COR-L47 (cell line): Measurements from ENCODE around the gene RDH13.

ENCODE experiments used
- DNase-seq: peaks from one replicate; lab custom pipeline; 2025; lab: John Stamatoyannopoulos, UW

The RDH13 gene

DNA sequence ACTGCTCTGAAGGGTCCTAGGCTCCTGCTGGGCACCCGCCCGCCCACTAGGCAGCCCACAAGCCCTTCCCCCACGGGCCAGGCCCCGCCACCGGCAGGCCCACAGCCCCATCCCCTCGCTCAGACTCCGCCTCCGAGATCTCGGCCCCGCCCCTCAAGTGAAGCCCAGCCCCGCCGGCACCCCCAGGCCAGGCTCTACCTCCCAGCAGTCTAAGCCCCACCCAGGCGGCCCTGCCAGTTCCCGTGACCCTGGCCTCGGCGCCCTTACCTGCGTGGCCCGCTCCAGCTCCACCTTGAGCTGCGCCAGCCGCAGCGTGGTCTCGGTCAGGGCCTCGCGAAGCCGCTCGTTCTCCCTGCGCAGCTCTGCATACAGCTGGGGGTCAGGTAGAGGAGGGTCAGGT, 29.0 kb upstream of the RDH13 start:
- no peak for DNase-seq

DNA sequence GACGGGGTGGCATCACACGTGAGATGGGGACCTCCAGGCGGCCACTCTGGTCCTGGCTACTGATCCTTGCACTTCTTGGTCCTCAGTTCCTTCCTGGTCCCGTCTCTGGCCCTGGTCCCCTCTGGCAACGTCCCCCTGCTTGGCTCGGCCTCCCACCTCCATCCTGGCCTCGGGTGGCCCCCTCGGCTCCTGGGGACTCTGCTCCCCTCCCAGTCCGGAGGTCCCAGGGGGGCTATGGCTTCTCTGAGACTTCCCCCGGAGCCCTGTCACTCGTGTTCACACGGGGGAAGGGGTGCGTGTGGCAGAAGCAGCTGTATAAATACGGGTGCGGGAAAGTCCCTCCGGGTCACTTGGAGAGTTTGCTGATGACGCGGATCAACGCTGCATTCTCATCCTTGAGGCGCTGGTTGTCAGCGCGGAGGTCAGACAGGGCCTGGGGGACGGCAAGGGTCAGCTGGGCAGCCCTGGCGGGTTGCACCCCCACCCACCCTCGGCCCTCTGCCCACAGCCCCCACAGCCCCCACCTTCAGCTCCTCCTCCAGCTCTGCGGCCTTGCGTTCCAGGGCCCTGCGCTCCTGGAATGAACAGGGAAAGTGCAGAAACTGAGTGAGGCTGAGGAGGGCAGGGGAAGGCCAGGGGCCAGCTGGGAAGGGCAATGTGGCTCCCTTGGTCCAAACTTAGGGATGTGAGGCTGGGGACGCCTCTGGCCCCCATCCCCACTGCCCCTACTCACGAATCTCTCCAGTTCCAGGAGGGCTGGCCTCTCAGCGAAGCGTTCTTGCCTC, 28.4 kb upstream of the RDH13 start:
- DNase-seq: no peak

DNA sequence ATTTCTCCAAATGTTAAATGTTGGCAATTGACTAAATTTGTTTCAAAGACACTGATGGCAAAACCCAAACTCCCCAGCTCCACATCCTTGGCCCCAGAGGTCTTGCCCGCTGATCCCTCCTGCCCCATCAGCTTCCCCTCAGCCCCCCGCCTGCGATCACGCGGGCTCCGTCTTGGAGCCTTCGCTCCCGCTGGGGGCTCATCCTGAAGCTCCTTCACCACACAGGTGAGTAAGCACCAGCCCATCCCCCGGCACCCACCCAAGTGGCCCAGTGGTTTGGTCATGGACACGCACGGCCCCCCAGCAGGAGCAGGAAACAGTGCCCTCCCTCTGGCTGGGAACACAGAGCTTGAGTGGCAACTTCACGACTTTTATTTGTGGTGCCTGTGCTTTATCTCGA, 27.6 kb upstream of the RDH13 start:
- no peak for DNase-seq

DNA sequence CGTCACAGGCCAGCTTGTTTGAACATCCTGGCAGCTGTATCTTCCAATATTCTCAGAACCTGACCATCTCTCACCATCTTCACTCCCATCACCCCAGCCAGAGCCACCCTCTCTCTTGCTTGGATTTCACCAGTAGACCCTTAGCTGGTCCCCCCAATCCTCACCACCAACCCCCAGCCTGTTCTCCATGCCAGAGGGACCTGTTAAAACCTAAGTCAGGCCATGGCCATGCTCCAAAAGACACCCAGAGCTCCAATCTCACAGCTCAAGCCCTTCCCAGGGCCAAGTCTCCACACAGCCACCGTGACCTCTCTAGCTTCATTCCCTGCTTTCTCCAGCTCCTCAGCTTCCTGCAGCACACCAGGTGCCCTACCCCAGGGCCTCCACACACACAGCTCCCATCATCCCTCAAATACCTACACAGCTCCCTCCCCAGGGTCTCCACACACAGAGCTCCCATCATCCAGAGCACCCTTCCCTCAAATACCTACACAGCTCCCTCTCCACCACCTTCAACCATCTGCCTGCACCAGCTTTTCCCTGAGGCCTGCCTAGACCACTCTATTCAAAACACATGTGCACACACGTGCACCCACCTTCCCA, 26.5 kb upstream of the RDH13 start:
- no peak for DNase-seq

DNA sequence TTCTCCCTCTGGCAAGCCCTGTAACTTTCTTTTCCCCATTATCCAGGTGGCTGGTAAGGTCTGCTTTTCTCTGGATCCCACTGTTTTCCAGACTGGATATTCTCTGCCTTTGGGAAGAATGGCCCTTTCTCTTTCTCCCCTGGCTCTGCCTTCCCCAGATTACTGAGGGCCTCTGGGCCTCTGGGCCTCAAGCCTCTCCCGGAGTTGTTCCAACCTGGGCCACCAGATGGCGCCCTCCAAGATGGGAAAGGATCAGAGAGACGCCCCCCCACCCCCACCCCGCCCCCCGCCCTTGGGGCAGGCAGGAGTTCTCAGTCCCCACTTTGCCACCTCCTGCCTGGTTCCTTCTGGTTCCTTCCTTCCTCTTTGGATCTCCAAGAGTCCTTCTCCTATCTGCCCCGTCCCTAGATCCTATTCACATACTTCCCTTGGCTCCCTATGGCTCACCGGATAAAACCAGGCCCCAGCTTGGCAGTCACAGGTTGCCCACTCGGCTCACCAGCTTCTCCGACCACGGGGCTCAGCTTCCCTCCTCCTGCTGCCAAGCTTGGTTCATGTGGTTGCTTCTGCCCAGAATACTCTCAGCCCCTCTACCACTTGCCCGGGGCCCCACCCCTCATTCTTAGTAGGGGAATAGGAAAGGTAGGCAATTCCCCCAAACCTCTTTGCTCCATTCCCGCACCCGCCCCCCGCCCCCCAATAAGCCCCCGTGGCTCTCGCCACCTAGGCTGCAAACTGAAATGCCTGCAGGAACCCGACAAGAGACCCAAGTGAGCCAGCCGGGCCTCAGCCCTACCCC, 25.8 kb upstream of the RDH13 start:
- DNase-seq: peak; percentile 37

DNA sequence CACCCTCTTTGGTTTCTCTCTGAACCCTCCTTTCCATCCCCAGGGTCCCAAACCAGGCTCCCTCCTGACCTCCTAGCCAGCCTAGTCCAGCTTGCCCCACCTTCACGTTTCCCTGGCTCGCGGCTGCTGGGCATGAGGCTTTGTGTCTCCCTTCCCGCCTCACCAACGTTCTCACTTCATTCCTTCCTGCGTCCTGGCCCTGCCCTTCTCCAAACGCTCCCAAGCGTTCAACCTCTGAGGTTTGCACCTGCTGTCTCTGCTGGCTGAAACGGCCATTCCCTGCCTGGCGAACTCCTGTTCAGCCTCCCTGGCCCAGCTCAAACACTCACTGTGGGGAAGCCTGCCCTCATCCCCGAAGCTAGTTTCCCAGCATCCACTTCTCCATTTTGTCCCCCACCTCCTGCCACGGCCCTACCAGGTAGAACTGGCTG, 25.1 kb upstream of the RDH13 start:
- DNase-seq: no peak

DNA sequence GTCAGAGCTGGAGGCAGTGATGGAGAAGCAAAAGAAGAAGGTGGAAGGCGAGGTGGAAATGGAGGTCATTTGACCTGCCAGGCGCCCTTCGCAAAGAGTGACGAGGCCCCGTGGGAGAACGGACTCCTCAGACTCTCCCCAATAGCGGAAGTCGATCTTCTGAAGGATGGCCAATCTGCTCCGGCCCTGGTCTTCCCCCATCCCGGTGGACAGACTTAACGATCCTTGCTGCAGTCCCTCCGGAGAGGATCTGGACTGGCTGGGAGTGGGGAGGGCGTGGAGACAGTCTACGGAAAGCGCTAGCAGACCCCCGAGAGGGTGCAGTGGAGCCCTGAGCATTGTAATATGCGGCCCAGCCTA, 24.6 kb upstream of the RDH13 start:
- DNase-seq: no peak

DNA sequence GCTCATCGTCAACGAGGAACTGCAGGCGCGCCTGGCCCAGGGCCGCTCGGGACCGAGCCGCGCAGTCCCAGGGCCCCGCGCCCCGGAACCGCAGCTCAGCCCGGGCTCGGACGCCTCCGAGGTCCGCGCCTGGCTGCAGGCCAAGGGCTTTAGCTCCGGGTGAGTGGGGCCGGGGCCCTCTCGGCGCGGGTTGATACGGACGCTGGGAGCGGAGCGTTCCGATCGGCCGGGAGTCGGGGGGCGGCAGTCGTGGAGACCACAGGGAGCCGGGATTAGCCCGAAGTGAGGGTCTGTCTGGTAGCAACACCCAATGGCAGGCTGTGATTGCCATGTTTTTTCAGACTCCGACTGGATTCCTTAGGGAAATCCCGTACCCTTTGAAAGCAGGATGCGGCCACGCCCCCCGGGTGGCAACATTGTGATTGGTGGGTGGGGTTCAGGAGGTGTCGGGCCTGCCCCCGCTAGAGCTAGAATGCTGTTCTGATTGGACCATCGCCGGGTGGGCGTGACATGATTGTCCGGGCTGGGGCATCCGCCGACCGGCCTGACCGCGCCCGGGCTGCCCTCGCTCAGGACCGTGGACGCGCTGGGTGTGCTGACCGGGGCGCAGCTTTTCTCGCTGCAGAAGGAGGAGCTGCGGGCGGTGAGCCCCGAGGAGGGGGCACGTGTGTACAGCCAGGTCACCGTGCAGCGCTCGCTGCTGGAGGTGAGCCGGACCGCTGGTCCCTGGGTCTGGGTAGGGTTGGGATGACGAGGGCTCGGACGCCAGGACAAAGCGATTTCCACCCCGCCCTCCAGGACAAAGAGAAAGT, 24.0 kb upstream of the RDH13 start:
- DNase-seq: peak; percentile 83

DNA sequence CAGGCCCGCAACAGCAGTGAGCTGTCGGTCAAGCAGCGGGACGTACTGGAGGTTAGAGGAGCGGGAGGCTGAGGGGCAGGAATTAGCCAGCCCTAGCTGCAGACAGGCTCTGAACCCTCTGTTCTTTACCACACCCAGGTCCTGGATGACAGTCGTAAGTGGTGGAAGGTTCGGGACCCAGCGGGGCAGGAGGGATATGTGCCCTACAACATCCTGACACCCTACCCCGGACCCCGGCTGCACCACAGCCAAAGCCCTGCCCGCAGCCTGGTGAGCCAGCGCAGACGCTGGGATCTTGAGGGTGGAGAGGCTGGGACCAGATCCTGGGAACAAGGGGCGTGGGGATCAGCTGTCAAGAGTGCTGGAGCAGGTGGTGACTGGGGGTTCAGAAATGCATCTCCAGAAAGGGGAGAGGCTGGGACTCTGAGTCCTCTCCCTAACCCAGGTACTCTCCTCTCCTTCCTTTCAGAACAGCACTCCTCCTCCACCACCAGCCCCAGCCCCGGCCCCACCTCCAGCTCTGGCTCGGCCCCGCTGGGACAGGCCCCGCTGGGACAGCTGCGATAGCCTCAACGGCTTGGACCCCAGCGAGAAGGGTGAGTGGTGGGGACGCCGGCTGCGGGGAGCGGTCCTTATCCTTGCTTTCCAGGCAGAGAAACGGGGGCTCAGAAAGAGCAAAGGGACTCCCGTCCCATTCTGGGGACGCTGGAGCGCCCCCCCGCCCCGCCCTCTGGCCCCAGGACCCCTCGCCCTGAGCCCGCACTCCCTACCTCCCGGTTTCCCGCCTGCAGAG, 23.2 kb upstream of the RDH13 start:
- no peak for DNase-seq

DNA sequence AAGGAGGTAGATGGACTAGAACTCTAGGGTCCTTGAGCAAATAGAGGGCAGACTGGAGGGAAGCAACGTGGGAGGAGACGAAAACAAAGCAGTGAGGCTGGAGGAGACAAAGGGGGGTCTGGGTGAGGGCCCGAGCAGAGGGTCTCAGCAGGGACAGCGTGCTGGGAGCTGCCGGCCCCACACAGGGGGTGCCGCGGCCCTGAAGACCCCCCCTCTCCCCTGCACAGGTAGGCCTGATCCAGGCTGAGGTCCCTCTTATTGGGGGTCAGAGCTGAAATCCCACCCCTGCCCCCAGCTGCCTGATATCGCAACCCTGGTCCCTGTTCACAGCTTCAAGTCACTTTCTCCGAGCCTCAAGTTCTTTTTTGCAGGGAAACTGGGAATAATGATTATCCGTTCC, 21.5 kb upstream of the RDH13 start:
- DNase-seq: no peak

DNA sequence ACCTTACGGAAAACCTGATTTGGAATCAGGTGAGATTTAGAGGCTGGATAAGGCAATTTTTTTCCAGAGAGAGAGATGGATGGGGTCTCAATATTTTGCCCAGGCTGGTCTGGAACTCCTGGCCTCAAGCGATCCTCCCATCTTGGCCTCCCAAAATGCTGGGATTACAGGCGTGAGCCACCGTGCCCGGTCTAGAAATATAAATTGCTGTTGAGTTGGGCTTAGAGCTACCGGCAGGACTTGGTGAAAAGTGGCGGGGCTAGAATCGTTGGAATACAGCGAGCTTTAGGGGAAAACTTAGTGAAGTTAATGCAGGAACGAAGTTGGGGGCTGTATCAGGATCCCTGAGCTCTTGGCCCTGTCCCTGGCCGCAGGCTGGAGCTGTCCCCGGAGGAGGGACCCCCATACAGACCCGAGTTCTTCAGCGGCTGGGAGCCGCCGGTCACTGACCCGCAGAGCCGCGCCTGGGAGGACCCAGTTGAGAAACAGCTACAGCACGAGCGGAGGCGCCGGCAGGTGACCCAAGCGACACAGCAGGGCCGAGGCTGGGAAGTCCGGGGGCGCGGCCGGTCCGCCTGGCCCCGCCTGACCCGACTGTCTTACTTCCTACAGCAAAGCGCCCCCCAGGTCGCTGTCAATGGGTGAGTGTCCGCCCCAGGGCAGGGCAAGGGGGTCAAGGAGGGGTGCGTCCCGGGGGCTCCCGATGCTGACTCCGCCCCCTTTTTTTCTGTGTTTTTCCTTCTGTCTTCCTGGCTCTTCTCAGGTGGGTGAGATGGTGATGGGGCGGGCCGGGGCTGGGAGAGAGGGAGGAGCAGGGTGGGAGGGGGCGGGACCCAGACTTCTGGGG, 20.3 kb upstream of the RDH13 start:
- no peak for DNase-seq

DNA sequence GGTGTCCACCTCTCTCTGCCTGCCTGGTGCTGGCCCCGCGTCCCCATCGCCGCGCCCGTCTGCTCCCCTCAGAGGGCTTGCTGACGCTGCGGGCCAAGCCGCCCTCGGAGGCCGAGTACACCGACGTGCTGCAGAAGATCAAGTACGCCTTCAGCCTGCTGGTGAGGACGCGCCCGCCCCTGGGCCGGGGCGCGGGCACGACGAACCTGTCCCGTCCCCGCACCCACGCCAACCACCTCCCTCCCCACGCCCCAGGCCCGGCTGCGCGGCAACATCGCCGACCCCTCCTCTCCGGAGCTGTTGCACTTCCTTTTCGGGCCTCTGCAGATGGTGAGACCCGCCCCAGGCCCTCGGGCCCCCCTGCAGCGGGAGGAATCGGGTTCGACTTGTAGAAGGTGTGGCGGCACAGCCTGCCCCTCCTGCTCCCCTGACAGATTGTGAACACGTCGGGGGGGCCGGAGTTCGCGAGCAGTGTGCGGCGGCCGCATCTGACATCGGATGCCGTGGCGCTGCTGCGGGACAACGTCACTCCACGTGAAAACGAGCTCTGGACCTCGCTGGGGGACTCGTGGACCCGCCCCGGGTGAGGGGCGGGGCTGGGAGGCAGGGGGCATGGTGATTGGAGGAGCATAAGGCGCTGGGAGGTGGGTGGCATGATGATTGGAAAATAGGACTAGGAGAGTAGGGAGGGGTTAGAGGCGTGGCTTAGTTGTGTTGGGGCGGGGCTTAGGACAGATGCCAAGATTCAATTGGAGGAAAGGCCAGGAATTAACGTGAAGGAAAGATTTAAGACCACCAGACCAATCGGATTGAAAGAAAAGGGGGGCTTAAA, 19.3 kb upstream of the RDH13 start:
- DNase-seq: no peak

DNA sequence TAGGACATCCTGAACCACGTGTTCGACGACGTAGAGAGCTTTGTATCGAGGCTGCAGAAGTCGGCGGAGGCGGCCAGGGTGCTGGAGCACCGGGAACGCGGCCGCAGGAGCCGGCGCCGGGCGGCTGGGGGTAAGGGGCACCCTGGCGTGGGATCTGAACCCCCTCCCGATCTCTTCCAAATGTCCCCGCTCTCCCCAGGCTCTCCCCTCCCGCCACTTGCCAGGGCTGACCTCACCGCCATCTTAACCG, 18.7 kb upstream of the RDH13 start:
- no peak for DNase-seq

DNA sequence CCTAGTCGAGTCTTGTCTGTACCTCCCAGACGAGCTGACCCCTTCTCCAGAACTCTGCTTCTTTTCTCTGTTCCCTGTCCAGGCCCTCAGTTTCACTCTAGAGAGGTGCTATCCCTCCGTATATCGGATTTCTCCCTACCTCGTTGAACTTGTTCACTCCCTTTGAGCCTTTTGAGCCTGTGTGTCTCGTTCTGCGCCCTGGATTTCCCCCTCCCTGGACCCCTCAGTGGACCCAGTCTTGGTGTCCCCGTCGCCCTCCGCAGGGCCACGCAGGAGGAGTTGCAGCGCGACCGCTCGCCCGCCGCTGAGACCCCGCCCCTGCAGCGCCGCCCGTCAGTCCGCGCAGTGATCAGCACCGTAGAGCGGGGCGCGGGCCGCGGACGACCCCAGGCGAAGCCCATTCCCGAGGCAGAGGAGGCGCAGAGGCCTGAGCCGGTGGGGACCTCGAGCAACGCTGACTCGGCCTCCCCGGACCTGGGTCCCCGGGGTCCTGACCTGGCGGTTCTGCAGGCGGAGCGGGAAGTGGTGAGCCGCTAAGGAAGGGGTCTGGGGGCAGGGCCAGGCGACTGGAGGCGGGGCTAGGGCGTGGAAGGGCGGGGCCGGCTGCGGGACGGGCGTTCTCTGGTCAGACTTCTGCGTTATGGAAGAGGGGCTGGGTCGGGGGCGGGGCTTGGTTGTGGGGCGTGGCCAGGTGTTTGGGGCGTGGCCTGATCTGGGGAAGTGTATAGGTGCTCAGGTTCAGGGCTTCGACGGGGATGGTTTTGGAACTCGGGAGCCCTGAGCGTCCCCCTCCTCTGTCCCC, 18.2 kb upstream of the RDH13 start:
- no peak for DNase-seq

DNA sequence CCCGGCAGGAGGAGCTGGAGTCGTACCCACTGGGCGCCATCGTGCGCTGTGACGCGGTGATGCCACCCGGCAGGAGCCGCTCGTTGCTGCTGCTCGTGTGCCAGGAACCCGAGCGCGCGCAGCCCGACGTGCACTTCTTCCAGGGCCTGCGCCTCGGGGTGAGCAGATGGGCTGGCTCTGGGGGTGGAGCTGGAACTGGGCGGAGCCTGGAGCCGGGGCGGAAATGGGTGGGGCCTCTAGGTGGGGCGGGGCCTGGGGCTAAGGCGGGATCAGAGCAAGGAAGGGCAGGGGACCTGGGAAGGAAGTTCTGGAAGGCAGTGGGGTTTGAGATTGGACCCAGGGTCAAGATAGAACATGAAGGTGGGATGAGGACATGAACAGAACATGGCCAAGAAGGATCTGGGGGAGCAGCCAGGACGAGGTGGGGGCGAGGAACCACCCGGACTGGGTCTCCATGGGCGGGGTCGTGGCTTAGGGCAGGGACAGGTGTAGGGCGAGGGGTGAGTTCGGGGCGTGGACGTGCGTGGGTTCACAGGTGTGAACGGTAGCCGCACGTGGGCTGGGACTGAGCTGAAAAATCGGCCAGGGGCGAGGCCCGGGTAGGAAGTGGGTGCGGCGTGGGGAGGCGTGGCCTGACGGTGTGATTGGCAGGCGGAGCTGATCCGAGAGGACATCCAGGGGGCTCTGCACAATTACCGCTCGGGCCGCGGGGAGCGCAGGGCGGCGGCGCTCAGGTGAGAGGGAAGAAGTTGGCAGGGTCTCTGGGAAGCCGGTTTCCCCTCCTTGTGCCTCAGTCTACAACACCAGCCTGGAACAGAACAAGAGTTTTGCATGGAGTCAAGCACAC, 17.4 kb upstream of the RDH13 start:
- peak; percentile 67 for DNase-seq

DNA sequence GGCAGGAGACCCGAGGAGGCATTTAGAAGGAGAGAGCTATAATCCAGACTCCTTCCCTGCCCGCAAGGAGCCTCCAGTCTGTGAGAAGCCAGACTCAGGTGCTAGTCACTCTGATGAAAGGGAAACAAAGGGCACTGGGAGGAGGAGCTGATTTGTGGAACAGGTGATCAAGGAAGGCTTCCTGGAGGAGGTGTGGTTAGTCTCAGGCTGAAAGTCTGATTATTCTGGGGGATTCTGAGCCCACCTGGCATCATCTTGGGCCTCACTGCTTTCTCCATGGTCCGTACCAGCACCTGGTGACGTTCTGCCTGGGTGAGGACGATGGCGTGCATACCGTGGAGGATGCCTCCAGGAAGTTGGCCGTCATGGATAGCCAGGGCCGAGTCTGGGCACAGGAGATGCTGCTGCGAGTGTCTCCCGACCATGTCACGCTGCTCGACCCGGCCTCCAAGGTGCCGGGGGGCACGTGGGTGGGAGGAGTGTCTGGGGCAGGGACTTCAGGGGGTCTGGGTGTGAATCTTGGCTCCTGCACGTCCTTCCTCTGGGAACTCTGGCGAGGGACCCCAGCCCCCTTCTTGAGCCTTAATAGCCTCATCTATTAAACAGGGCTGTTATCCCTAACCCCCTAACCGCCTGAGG, 16.6 kb upstream of the RDH13 start:
- DNase-seq: no peak

DNA sequence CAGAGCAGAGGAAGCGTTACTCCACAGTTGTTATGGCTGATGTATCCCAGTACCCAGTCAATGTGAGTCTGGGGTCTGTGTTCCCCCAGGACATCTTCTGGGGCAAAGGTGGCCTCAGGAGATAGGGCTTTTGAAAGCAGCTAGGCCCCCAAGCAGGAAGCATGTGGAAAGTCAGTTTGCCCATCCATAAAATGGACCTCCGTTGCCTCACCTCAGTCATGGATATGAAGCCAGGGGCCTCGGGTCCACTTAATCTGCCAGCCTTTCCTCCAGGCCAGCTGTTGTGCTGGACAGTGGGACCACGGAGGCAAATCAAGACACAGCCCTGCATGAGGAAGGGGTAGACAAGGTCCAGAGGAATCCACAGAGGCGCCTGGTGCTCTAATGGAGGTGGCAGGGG, 16.0 kb upstream of the RDH13 start:
- no peak for DNase-seq

DNA sequence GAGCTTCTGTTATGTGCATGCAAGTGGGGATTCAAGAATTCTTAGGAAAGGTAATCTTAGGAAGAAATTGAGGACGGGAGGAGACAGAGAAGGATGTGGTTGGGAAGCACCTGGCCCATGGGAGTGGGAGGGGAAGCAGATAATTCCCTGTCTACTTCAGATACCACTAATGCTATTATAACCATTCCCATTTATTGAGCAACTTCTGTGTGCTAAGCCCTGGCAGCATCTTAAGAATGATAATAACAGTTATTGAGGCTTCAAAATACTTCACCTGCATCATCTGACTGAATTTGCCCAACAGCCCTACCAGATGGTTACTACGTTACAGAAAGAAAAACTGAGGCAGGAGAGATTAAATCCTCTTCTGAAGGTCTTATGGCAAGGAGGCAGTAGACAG, 14.2 kb upstream of the RDH13 start:
- no peak for DNase-seq
